HG03039 (cell line): Measurements from ENCODE around the gene SNRNP48.

Experiments
- ATAC-seq: cut with Tn5 transposase; IDR thresholded peaks from one replicate; pipeline ENCODE4 v1.9.1; 2021; ENCODE audit warnings: mild to moderate bottlenecking, moderate library complexity; ENCODE audit not compliant: unreplicated experiment

SNRNP48 gene

GRCh38 chr6:7558781-7559180 is 31.2 kb upstream of the SNRNP48 start:
- ATAC-seq, result no peak

GRCh38 chr6:7559196-7559595 is 30.8 kb upstream of the SNRNP48 start:
- ATAC-seq, result no peak

GRCh38 chr6:7559651-7560385 is 30.2 kb upstream of the SNRNP48 start:
- ATAC-seq, result no peak

- ATAC-seq, result no peak
Measured at GRCh38 chr6:7561153-7561964, 28.6 kb upstream of the SNRNP48 start.

GRCh38 chr6:7562769-7563168 is 27.2 kb upstream of the SNRNP48 start:
- ATAC-seq, result no peak

GRCh38 chr6:7566107-7566506 is 23.9 kb upstream of the SNRNP48 start:
- no peak for ATAC-seq

- ATAC-seq, result no peak
Measured at GRCh38 chr6:7566617-7567173, 23.3 kb upstream of the SNRNP48 start.

GRCh38 chr6:7568021-7568420 is 22.0 kb upstream of the SNRNP48 start:
- no peak for ATAC-seq

- ATAC-seq, result no peak
Measured at GRCh38 chr6:7569082-7569481, 20.9 kb upstream of the SNRNP48 start.

- ATAC-seq, result no peak
Measured at GRCh38 chr6:7572213-7572943, 17.6 kb upstream of the SNRNP48 start.

- no peak for ATAC-seq
Measured at GRCh38 chr6:7574500-7574899, 15.5 kb upstream of the SNRNP48 start.

GRCh38 chr6:7578516-7578915 is 11.5 kb upstream of the SNRNP48 start:
- ATAC-seq, result no peak

- no peak for ATAC-seq
Measured at GRCh38 chr6:7578931-7579330, 11.1 kb upstream of the SNRNP48 start.

- ATAC-seq, result no peak
Measured at GRCh38 chr6:7579851-7580250, 10.1 kb upstream of the SNRNP48 start.

GRCh38 chr6:7580537-7580926 is 9.5 kb upstream of the SNRNP48 start:
- ATAC-seq, result no peak

- no peak for ATAC-seq
Measured at GRCh38 chr6:7580927-7581618, 8.9 kb upstream of the SNRNP48 start.

GRCh38 chr6:7585287-7585930 is 4.6 kb upstream of the SNRNP48 start:
- no peak for ATAC-seq

- no peak for ATAC-seq
Measured at GRCh38 chr6:7587631-7588100, 2.3 kb upstream of the SNRNP48 start.

GRCh38 chr6:7588506-7588905 is 1.5 kb upstream of the SNRNP48 start:
- no peak for ATAC-seq

GRCh38 chr6:7589221-7589620 is 777 bp upstream of the SNRNP48 start:
- ATAC-seq, result no peak
